Measurements from ENCODE around the gene MRPL32.
"Not testable (repeated sequence)": the region's sequence is repeated elsewhere in the genome, so short reads cannot be mapped to it uniquely, and the experiment has no call there.

The MRPL32 gene

GRCh38 chr7:42931834-42932651, at the start of gene MRPL32, which contains the start of gene PSMA2:
MRPL32 (plus strand) TSS chr7:42932376; CDS start chr7:42932387, 11 bp downstream.
PSMA2 (minus strand) TSS chr7:42932174; CDS start chr7:42932158, 16 bp downstream.
- DNase-seq (ENCODE audit: low read depth, low spot score) = peak; percentile 98

- DNase-seq (ENCODE audit: low read depth, low spot score) = peak; percentile 39
Measured at GRCh38 chr7:42883950-42884349, 48.2 kb upstream of the MRPL32 start.

DNA sequence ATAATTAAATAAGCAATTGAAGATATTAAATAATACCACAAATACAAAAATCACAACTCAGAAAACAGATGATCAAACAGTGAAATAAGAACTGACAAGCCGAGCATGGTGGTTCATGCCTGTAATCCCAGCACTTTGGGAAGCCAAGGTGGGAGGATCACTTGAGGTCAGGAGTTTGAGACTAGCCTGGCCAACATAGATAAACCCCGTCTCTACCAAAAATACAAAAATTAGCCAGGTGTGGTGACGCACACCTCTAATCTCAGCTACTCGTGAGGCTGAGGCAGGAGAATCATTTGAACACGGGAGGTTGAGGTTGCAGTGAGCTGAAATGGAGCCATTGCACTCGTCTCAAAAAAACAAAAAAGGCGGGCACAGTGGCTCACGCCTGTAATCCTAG, 47.0 kb upstream of the MRPL32 start:
- not testable (repeated sequence) for DNase-seq (ENCODE audit: low read depth, low spot score)

GRCh38 chr7:42886129-42886528, 46.0 kb upstream of the MRPL32 start:
- DNase-seq (ENCODE audit: low read depth, low spot score) = no peak

- no peak for DNase-seq (ENCODE audit: low read depth, low spot score)
Measured at GRCh38 chr7:42886893-42887505, 45.2 kb upstream of the MRPL32 start.

DNA sequence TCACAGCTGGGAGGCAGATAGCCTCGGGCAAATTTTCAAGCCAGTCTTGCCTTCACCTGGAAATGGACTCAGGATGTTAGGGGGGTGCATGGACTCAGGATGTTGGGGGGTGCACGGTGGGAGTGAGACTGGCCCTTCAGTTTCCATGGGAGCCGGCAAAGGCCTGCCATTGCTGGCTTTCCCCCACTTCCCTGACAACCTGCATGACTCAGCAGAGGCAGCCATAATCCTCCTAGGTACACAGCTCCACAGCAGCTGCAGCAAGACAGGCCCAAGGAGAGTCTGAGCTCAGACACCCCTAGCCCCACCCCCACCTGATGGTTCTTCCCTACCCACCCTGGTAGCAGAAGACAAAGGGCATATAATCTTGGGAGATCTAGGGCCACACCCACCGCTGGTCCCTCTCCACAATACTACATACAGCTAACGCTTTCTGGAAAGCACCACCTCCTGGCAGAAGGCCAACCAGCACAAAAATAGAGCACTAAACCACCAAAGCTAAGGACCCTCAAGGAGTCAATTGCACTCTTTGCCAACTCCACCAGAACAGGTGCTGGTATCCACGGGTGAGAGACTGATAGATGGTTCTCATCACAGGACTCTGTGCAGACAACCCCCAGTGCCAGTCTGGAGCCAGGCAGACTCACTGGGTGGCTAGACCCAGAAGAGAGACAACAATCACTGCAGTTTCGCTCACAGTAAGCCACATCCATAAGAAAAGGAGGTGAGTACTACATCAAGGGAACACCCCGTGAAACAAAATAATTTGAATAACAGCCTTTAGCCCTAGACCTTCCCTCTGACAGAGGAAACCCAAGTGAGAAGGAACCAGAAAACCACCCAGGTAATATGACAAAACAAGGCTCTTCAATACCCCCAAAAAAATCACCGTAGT, 38.6 kb upstream of the MRPL32 start:
- DNase-seq (ENCODE audit: low read depth, low spot score) = no peak

DNA sequence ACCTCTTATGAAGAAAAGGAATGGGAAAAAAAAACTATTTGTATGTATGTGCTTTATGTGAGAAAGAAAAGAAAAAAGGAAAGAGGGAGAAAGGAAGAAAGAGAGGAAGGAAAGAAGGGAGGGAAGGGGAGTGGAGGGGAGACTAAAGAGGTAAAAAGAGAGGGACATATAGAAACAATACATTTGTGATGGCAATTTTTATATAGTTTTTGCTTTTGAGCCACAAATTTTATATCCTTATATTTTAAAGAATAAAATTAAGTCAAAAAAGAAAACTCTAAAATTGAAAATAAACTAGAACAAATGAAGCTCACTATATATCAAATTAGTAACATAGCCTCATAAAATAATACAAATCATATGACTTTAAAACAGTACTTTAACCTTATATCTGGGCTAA, 31.3 kb upstream of the MRPL32 start:
- DNase-seq (ENCODE audit: low read depth, low spot score) = no peak

DNA sequence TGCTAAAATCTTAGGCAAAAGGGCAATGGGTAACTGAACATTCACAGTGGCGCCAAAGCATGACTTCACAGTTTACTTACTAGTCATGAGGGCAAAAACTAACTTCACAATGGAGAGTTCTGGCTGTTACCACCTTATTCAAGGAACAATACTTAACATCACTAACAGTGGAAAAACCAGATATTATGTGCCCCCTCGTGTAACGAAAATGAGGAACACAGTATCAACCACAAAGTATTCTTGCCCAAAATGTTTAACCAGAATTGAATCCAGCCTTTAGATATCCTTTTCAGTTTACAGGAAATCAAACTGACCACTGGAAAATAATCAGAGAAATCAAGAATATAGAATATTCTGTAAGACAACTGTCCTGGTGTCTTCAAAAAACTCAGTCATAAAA, 29.8 kb upstream of the MRPL32 start:
- no peak for DNase-seq (ENCODE audit: low read depth, low spot score)

DNA sequence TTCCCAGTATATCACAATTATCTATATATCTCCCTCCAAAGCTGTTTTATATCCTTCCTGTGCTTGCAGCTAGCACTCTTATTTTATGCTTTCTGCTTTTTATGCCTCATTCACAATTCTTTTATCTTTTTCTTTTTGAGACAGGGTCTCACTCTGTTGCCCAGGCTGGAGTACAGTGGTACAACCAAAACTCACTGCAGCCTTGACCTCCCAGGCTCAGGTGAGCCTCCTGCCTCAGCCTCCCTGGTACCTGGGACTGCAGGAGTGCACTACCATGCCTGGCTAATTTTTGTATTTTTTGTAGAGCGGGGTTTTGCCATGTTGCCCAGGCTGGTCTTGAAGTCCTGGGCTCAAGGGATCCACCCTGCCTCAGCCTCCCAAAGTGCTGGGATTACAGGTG, 26.0 kb upstream of the MRPL32 start:
- DNase-seq (ENCODE audit: low read depth, low spot score) = no peak

DNA sequence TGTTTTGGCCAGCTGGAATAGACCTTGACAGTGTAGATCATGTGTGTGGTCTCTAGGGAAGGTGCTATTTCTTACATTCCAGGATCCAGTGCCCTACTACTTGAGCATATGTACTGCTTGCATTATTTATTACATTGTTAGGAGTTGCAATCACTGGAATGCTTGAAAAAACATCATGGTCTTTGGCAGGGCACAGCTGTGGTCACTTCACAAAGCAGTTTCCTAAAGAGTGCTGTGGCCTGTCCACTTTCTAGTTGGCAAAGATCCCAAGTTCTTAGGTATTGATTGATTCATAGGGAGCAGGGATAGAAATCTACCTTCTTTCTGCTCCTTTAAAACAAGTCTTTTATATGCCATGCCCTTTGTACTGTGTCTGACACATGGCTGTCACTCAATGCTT, 24.9 kb upstream of the MRPL32 start:
- DNase-seq (ENCODE audit: low read depth, low spot score) = peak; percentile 78

- DNase-seq (ENCODE audit: low read depth, low spot score) = no peak
Measured at GRCh38 chr7:42910306-42910705, 21.9 kb upstream of the MRPL32 start.

- DNase-seq (ENCODE audit: low read depth, low spot score) = peak; percentile 97
Measured at GRCh38 chr7:42911454-42912447, 20.4 kb upstream of the MRPL32 start, which contains the start of gene C7orf25. C7orf25 (minus strand) TSS chr7:42912070; CDS start chr7:42910900, 1,170 bp downstream.

DNA sequence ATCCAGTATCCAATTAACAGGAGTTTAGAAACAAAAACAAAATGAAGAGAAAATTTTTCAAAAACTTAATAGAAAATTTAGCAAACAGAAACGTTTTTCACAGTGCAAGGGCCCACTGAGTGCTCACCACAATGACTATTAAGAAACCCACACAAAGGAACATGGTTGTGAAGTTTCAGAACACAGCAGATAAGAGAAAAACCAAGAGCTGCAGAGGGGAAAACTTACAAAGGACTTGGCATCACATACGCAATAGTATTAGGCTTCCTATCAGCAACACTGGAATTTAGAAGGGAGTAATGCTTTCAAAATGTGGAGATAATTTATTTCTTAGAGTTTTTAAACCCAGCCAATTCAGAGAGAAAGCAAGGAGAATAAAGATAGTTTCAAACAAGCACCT, 18.6 kb upstream of the MRPL32 start:
- peak; percentile 72 for DNase-seq (ENCODE audit: low read depth, low spot score)

- DNase-seq (ENCODE audit: low read depth, low spot score) = no peak
Measured at GRCh38 chr7:42914009-42914408, 18.2 kb upstream of the MRPL32 start.

DNA sequence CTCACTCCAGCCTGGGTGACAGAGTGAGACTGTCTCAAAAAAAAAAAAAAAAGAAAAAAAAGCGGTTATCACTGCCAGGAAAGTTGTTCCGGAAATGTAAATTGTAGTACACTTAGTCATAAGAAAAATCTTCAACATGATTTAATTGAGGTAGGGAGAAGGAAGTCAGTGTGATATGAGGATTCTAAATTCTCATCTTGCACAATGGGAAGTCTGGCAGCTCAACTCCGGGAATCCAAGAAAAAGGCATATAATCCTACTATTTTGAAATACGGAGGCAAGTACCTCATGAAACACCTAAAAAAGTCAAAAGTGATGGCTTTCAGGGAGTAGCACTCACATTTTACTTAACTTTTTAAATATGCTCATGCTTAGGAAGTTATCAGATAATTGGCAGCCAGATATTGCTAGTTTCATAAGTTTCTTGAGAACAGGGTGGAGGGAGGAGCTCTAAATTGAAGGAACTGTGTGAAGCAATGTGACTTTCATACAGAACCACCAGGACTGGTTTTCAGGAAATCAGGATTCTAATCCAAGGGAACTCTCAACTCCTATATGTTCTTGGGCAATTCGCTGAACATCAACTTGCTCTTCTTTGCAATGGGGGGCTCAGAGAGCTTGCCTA, 17.6 kb upstream of the MRPL32 start:
- DNase-seq (ENCODE audit: low read depth, low spot score) = peak; percentile 35

- DNase-seq (ENCODE audit: low read depth, low spot score) = peak; percentile 60
Measured at GRCh38 chr7:42915356-42915755, 16.8 kb upstream of the MRPL32 start.

DNA sequence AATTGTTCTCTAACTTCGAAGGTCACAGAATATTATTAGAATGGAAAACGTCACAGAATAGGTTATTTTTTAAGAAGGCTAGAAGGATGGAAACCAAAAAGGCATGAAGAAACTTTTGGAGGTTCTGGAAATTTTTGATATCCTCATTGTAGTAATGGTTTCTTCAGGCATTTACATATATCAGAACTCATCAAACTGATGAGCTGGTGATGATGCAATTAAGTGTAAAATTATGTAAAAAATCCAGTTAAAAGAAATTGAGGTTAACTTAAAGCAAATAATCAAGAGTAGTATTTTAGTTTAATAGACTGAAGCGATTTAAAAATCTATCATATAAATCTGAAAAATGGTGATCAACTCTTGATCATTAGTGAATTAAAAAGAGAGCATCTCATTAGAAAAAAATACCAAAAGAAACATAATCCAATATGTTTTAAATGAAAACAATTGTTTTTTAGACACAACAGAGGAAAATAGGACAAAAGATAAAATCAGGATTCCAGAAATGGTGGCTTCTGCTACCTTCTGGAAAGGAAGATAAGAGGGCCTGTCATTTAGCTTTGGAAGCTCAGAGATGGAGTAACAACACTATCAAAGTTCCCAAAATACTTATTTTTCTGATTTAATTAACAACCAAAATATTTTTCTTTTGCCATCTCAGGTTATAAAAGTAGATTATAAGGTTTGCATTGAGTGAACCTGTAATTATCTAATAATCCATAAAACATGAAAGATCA, 10.0 kb upstream of the MRPL32 start:
- DNase-seq (ENCODE audit: low read depth, low spot score) = no peak

DNA sequence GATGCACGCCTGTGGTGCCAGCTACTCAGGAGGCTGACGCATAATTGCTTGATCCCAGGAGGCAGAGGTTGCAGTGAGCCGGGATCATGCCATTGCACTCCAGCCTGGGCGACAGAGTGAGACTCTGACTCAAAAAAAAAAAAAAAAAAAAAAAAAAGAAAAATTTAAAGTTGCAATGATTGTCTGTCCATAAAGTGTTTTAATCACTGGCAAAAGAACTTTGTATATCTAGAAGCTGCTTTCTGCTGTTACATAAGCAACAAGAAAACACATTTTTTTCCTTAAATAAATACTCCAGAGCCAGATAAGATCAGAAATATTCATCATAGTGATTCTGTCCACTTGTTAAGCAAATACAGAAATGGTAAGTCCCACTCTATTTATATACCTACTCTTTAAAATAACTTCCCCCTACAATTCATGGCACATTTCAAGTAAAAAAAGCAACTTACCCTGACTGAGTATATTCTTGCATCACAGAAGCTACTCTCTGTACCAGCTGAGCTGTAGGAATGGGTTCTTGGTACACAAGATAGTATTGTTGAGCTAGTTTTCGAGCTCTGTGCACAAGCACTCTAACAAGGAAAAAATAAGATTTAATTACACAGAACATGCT, 7.8 kb upstream of the MRPL32 start:
- DNase-seq (ENCODE audit: low read depth, low spot score) = no peak

DNA sequence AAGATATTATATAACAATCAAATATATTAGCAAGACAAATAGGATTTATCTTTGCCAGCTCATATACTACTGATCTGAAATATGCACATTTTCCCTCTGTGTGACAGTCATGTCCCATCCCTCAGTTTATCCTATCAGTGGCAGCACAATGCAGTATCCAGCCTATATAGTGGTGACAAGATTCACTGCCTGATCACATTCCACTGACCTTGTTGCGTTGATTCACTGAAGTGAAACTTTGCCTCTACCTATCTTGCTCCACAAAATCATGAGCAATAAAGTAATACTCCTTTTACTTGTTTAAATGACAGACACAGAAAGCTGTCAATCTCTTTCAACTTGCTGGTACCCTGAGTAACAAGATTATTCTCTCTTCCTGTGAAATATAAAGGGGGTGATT, 6.5 kb upstream of the MRPL32 start:
- no peak for DNase-seq (ENCODE audit: low read depth, low spot score)

All from astrocyte of the hippocampus (primary cell).